Measurements from ENCODE around the gene COPG1.
A peak's percentile ranks its signal among the peaks of the same experiment; 100 is the strongest.
"Not testable (repeated sequence)": the region's sequence is repeated elsewhere in the genome, so short reads cannot be mapped to it uniquely, and the experiment has no call there.

The COPG1 gene, protein sequence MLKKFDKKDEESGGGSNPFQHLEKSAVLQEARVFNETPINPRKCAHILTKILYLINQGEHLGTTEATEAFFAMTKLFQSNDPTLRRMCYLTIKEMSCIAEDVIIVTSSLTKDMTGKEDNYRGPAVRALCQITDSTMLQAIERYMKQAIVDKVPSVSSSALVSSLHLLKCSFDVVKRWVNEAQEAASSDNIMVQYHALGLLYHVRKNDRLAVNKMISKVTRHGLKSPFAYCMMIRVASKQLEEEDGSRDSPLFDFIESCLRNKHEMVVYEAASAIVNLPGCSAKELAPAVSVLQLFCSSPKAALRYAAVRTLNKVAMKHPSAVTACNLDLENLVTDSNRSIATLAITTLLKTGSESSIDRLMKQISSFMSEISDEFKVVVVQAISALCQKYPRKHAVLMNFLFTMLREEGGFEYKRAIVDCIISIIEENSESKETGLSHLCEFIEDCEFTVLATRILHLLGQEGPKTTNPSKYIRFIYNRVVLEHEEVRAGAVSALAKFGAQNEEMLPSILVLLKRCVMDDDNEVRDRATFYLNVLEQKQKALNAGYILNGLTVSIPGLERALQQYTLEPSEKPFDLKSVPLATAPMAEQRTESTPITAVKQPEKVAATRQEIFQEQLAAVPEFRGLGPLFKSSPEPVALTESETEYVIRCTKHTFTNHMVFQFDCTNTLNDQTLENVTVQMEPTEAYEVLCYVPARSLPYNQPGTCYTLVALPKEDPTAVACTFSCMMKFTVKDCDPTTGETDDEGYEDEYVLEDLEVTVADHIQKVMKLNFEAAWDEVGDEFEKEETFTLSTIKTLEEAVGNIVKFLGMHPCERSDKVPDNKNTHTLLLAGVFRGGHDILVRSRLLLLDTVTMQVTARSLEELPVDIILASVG

GRCh38 chr3:129249284-129250065 is at the start of gene COPG1:
COPG1 (plus strand) TSS chr3:129249606; CDS start chr3:129249710, 104 bp downstream.
- DNase-seq (ENCODE audit: low read depth), result peak; percentile 82

- no peak for DNase-seq (ENCODE audit: low read depth)
Measured at GRCh38 chr3:129204473-129204872, 44.9 kb upstream of the COPG1 start.

DNA sequence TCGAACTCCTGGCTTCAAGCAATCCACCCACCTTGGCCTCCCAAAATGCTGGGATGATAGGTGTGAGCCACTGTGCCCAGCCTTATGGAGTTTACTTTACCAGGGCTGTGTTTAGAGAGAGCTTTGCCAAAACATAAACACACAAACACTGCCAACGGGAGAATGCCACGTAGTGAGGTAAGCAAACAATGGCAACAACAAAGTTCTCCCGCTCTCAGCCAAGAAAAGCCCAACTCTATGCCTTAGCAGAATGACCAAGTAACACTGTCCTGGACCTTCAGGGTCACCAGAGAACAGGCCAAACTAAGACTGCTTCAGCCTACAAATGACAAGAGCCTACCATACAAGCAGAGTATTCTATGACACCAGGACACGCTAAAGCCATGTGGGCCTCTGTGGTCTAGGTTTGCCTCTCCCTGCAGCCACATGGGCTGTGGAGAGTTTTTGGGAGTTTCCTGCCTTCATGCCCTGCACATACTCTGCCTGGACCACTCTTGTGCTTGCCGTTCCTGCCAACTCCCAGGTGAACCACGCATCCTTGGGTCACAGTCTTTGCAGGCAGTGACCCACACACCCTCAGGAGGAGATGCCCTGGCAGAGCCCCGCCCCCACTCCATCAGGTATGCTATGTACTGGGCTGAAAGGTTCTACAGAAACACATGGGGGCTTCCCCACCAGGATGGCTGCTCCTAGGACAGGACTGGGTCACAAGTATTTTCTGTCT is 44.1 kb upstream of the COPG1 start:
- DNase-seq (ENCODE audit: low read depth), result no peak

GRCh38 chr3:129207479-129207878 is 41.9 kb upstream of the COPG1 start:
- DNase-seq (ENCODE audit: low read depth), result no peak

- DNase-seq (ENCODE audit: low read depth), result no peak
Measured at GRCh38 chr3:129211345-129211744, 38.1 kb upstream of the COPG1 start.

- DNase-seq (ENCODE audit: low read depth), result no peak
Measured at GRCh38 chr3:129211772-129212171, 37.6 kb upstream of the COPG1 start.

- DNase-seq (ENCODE audit: low read depth), result no peak
Measured at GRCh38 chr3:129213238-129213637, 36.2 kb upstream of the COPG1 start.

DNA sequence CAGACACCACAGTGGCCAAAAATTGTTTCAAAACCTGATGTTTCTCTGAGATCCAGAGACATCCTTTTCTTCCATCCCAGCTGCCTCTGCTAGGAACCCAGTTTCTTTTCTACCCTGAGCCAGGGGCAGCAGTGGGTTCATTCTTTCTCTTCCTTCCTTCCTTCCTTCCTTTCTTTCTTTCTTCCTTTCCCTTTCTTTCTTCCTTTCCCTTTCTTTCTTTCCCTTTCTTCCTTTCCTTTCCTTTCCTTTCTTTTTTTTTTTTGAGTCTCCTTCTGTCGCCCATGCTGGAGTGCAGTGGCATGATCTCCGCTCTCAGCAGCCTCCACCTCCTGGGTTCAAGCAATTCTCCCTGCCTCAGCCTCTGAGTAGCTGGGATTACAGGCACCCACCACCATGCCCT is 30.7 kb upstream of the COPG1 start:
- DNase-seq (ENCODE audit: low read depth), result no peak

- not testable (repeated sequence) for DNase-seq (ENCODE audit: low read depth)
Measured at GRCh38 chr3:129224387-129224786, 25.0 kb upstream of the COPG1 start.

GRCh38 chr3:129224984-129225393 is 24.4 kb upstream of the COPG1 start:
- no peak for DNase-seq (ENCODE audit: low read depth)

- no peak for DNase-seq (ENCODE audit: low read depth)
Measured at GRCh38 chr3:129226374-129226773, 23.0 kb upstream of the COPG1 start.

GRCh38 chr3:129228891-129229585 is 20.4 kb upstream of the COPG1 start:
- no peak for DNase-seq (ENCODE audit: low read depth)

GRCh38 chr3:129230311-129231019 is 18.9 kb upstream of the COPG1 start:
- no peak for DNase-seq (ENCODE audit: low read depth)

DNA sequence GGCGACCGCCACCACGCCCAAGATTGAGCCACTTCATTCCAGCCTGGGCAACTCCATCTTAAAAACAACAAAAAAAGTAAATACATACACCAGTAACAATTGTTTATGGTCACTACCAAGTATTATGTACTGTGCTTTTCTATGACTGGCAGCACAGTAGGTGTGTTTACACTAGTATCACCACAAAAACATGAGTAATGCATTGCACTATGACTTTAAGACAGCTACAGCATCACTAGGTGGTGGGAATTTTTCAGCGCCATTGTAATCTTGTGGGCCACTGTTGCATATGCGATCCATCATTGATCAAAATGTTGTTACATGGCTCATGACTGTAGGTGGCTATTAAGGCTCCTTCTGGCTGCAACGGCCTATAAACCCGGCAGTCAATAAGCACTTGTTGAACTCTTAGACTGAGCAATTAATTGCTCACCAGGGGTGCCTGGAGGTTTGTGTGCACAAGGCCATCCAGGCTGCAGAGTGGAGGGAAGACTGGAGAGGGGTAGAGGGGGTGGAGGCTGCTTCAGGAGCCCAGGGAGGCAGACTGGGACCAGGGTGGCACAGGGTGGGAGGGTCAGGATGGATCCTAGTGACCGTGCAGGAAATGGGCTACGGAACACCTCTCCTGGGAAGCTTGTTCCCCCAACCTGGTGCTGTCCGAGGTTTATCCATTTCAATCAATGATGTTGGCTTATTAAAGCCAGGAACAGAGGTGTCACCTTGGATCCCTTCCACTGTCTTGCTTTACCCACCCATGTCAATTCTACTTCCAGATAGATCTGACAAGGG is 17.9 kb upstream of the COPG1 start:
- DNase-seq (ENCODE audit: low read depth), result no peak

DNA sequence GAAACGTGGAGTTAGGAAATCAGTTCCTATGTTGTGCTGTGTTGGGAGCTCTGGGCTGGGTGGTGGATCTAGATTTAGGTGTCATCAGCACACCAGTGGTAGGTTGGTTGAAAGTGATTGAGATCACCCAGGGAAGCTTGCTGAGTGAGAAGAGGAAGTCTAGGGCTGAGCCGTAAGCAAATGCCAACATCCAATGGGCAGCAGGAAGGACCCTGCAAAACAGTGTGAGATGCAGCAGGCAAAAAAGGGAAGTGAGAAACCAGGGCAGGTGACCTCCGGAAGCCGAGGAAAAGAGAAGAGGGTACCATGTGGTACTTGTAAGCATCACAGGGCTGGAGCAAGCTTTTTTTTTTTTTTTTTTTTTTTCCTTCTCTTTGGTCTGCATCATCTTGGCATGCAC is 15.9 kb upstream of the COPG1 start:
- DNase-seq (ENCODE audit: low read depth), result no peak

- no peak for DNase-seq (ENCODE audit: low read depth)
Measured at GRCh38 chr3:129234441-129234840, 15.0 kb upstream of the COPG1 start.

DNA sequence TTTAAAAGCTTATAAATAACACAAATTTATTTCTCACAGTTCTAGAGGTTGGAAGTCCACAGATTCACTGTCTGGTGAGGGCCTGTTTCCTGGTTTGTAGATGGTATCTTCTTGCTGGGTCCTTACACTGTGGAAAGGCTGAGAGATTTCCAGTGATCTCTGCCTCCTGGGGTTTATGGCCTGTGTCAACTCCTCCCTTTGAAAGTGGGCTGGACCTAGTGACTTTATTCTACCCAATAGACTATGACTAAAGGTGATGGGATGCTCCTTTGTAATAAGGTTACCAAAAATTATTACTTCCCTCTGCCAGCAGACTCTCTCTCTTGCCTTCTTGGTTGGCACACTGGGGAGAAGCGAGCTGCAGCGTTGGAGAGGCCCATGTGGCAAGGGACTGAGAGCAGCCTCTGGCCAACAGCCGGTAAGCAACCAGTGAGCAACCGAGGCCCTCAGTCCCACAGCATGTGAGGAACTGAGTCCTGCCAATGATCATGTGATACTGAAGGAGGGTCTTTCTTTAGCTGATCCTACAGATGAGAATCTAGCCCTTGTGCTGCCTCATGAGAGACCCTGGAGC is 14.0 kb upstream of the COPG1 start:
- no peak for DNase-seq (ENCODE audit: low read depth)

DNA sequence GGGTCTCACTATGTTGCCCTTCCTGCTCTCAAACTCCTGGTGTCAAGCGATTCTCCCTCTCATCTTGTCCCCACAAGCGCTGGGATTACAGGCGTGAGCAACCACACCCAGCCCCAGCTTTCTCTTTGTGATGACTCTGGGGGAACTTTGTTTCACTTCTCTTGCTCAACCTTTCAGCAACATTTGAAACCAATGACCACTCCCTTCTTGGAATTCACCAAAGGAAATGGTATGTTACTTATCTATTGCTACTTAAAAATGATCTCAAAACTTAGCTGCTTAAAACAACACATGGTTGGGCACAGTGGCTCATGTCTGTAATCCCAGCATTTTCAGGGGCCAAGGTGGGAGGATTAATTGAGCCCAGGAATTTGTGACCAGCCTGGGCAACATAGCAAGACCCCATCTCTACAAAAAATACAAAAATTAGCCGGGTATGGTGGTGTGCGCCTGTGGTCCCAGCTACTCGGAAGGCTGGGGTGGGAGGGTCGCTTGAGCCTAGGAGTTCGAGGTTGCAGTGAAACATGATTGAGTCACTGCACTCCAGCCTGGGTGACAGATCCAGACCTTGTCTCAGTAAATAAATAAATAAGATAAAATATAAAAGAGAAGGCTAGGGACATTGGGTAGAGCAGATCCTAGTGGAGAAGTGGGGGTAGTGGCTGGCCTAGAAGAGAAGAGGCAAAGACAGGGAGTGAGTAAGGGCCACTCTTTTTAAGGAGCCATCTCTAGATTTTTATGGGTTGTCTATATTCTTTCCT is 10.3 kb upstream of the COPG1 start:
- no peak for DNase-seq (ENCODE audit: low read depth)

Measured in activated T-cell treated with anti-CD3 and anti-CD28 coated beads for 1 hour (primary cell).